Loucy (cell line): ENCODE data around the gene CPD.

Source experiments
- H2AFZ ChIP-seq: fragments of 200-600 bp; sonication (generic); 2 replicates; pipeline ENCODE4 v1.6.0; 2016; ENCODE audit warnings: antibody characterized with exemption, mild to moderate bottlenecking, low read length, moderate library complexity
- H3F3A ChIP-seq: fragments of 200-600 bp; 2 replicates; pipeline ENCODE4 v1.6.0; 2016; ENCODE audit warnings: antibody characterized with exemption, low read depth, mild to moderate bottlenecking
- H3K27me3 ChIP-seq: fragments of 200-600 bp; sonication (generic); 2 replicates; pipeline ENCODE4 v1.6.1; 2014; ENCODE audit warnings: low read length, mild to moderate bottlenecking; ENCODE audit not compliant: insufficient read depth, poor library complexity, severe bottlenecking
- H3K36me3 ChIP-seq: fragments of 200-600 bp; sonication (generic); 2 replicates; pipeline ENCODE4 v1.6.1; 2016; ENCODE audit warnings: low read length; ENCODE audit not compliant: insufficient read depth
- H3K4me1 ChIP-seq: fragments of 200-600 bp; sonication (generic); 2 replicates; pipeline ENCODE4 v1.5.1; 2014; ENCODE audit warnings: low read length, mild to moderate bottlenecking; ENCODE audit not compliant: insufficient read depth, poor library complexity, severe bottlenecking
- H3K4me2 ChIP-seq: fragments of 200-600 bp; sonication (generic); 2 replicates; pipeline ENCODE4 v1.6.0; 2014; ENCODE audit warnings: antibody characterized with exemption, low read length, low read depth, mild to moderate bottlenecking; ENCODE audit not compliant: poor library complexity, severe bottlenecking
- H3K4me3 ChIP-seq: fragments of 200-600 bp; sonication (generic); 2 replicates; pipeline ENCODE4 v1.5.1; 2014; ENCODE audit warnings: low read length, mild to moderate bottlenecking, mixed read lengths; ENCODE audit not compliant: poor library complexity, severe bottlenecking
- H3K79me2 ChIP-seq: fragments of 200-600 bp; sonication (generic); 2 replicates; pipeline ENCODE4 v1.6.1; 2014; ENCODE audit warnings: low read length; ENCODE audit not compliant: insufficient read depth
- H3K9ac ChIP-seq: fragments of 200-600 bp; sonication (generic); 2 replicates; pipeline ENCODE4 v1.6.0; 2014; ENCODE audit warnings: mild to moderate bottlenecking, low read depth, low read length, moderate library complexity; ENCODE audit not compliant: poor library complexity, severe bottlenecking
- H3K9me2 ChIP-seq: fragments of 200-600 bp; sonication (generic); replicated peaks from 2 replicates; pipeline ENCODE4 v1.6.1; 2016; ENCODE audit warnings: low read depth, low read length, mixed read lengths
- H3K9me3 ChIP-seq: fragments of 200-600 bp; sonication (generic); 2 replicates; pipeline ENCODE4 v1.6.1; 2014; ENCODE audit warnings: mild to moderate bottlenecking, antibody characterized with exemption, low read length, low read depth; ENCODE audit not compliant: insufficient read depth
- H4K20me1 ChIP-seq: fragments of 200-600 bp; sonication (generic); 2 replicates; pipeline ENCODE4 v1.6.0; 2014; ENCODE audit warnings: antibody characterized with exemption, low read length, mild to moderate bottlenecking; ENCODE audit not compliant: insufficient read depth, poor library complexity, severe bottlenecking
- CTCF ChIP-seq: fragments of 200-600 bp; sonication (generic); conservative IDR thresholded peaks from 2 replicates; pipeline ENCODE4 v1.5.1; 2014; ENCODE audit warnings: mild to moderate bottlenecking, antibody characterized with exemption, low read length
- EZH2phosphoT487 ChIP-seq: fragments of 200-600 bp; IDR thresholded peaks from 2 replicates; pipeline ENCODE4 v1.6.1; 2018; ENCODE audit warnings: antibody characterized with exemption, mild to moderate bottlenecking, moderate library complexity, borderline replicate concordance

CPD gene

GRCh38 chr17:30517786-30518185 is 139.1 kb downstream of the CPD start:
- TF ChIP-seq CTCF: no peak
- H3K79me2 ChIP-seq: no peaks in the 10 kb centered on the region
- H3K9me3 ChIP-seq: no peaks in the 10 kb centered on the region

GRCh38 chr17:30519166-30519565 is 140.4 kb downstream of the CPD start:
- H3F3A ChIP-seq: no peaks in the 10 kb centered on the region
- peaks cover 51% of the 10 kb centered on the region for H3K36me3 ChIP-seq
- H3K9ac ChIP-seq: no peak overlapping the region
- H3K4me2 ChIP-seq: no peak overlapping the region
- no peaks in the 10 kb centered on the region for H3K27me3 ChIP-seq
- no peaks in the 10 kb centered on the region for H3K9me2 ChIP-seq
- H3K4me1 ChIP-seq: no peaks in the 10 kb centered on the region
- H4K20me1 ChIP-seq: no peaks in the 10 kb centered on the region
- no peak overlapping the region for H2AFZ ChIP-seq
- no peaks in the 10 kb centered on the region for H3K9me3 ChIP-seq
- no peak for TF ChIP-seq EZH2phosphoT487
- no peak for TF ChIP-seq CTCF
- H3K4me3 ChIP-seq: no peak overlapping the region
- no peaks in the 10 kb centered on the region for H3K79me2 ChIP-seq

More at GRCh38 chr17:30517786-30518185, 139.1 kb downstream of the CPD start:
- H3K4me3 ChIP-seq: no peak overlapping the region
- H3K27me3 ChIP-seq: no peaks in the 10 kb centered on the region
- H3K4me2 ChIP-seq: no peak overlapping the region
- no peaks in the 10 kb centered on the region for H3F3A ChIP-seq
- no peaks in the 10 kb centered on the region for H4K20me1 ChIP-seq
- no peak overlapping the region for H2AFZ ChIP-seq
- no peak overlapping the region for H3K9ac ChIP-seq
- H3K9me2 ChIP-seq: no peaks in the 10 kb centered on the region
- H3K4me1 ChIP-seq: no peaks in the 10 kb centered on the region
- peaks cover 64% of the 10 kb centered on the region for H3K36me3 ChIP-seq
